Measurements from ENCODE around the gene ZNF84. TPM values are rescaled to one million over a fixed set of nuclear protein-coding genes. Genes with fewer than 3 reads are reported as not detected.
A peak's percentile ranks its signal among the peaks of the same experiment; 100 is the strongest.

The ZNF84 gene
- total and polyA plus RNA-seq, 9 of the 15 experiments (the other 6 are each of a cell fraction or from before 2014, with no cell fraction given), result 8.8 to 24.3 (median 12.1) TPM

DNA sequence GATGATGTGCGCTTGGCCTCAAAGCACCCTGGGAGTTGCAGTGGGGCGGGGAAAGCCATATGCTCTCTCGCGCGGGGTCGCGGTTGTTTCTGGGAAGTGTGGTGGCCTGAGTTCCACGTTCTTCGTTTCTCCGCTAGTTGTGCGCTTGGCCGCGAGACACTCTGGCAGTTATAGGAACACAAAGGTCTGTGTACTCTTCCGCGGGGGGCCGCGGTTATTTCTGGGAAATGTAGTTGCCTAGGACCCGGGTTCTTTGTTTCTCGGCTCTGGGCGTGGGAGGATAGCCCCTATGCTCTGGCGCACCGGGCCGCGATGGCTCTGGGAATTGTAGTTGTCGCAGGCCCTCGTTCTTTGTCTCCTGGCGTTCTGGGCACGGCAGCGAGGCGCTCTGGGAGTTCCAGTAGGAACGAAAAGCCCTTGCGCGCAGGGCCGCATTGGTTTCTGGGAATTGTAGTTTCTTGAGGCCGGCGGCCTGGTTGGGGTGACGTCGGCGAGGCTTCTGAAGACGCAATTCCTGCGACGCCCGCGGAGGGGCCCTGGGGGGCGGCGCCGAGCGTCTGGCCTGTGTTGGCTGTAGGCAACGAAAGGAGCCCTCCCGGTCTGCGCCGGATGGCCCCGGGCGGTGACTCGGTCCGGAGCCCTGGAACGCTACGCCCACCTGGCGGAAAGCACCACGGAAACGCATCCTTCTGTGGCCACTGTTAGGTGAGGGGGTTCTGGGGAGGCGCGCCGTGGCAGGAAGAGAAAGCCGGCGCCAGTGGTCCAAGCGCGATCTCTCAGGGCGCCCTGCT, 43.3 kb downstream of the ZNF84 start, which contains the start of gene ZNF140 (continued):
- TF ChIP-seq, protein P1, sequence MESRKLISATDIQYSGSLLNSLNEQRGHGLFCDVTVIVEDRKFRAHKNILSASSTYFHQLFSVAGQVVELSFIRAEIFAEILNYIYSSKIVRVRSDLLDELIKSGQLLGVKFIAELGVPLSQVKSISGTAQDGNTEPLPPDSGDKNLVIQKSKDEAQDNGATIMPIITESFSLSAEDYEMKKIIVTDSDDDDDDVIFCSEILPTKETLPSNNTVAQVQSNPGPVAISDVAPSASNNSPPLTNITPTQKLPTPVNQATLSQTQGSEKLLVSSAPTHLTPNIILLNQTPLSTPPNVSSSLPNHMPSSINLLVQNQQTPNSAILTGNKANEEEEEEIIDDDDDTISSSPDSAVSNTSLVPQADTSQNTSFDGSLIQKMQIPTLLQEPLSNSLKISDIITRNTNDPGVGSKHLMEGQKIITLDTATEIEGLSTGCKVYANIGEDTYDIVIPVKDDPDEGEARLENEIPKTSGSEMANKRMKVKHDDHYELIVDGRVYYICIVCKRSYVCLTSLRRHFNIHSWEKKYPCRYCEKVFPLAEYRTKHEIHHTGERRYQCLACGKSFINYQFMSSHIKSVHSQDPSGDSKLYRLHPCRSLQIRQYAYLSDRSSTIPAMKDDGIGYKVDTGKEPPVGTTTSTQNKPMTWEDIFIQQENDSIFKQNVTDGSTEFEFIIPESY (CRISPR knock-in tag; IDR thresholded peaks at IDR 0.05), result 0 out of 2 replicates have a peak, but pooled peaks have one; percentile 32
- TF ChIP-seq PHF21A (IDR thresholded peaks at IDR 0.05; ENCODE audit: borderline replicate concordance, low read depth) (no peak), ATF7 (IDR thresholded peaks at IDR 0.05) (peak; percentile 89), CBX1 (IDR thresholded peaks at IDR 0.05; ENCODE audit: low read depth) (peak; percentile 79), NR4A1 (CRISPR knock-in tag; IDR thresholded peaks at IDR 0.05) (0 out of 2 replicates have a peak, but pooled peaks have one; percentile 4), NR4A1 (tag; IDR thresholded peaks at IDR 0.05) (peak; percentile 42; the same call in 1 of the 2 replicates), FOXA3 (CRISPR knock-in tag; conservative IDR thresholded peaks at IDR 0.05 in 1 of 2, IDR thresholded peaks at IDR 0.05 in 1 of 2) (no peak; a peak in 1 of 4 replicates), HDAC1 (IDR thresholded peaks at IDR 0.05) (peak in 1 of 2 experiments; percentile 56; a peak in 1 of 4 replicates), OTX1 (CRISPR knock-in tag; IDR thresholded peaks at IDR 0.05) (no peak), ZNF778 (CRISPR knock-in tag; IDR thresholded peaks at IDR 0.05) (no peak), TAF7 (tag; IDR thresholded peaks at IDR 0.05) (peak; percentile 73), FOXM1 (IDR thresholded peaks at IDR 0.05; ENCODE audit: low read depth) (0 out of 2 replicates have a peak, but pooled peaks have one; percentile 23), FOXM1 (CRISPR knock-in tag; IDR thresholded peaks at IDR 0.05; ENCODE audit: low read depth) (no peak), POLR2B (IDR thresholded peaks at IDR 0.05; ENCODE audit: low read depth, partially characterized antibody) (peak; percentile 73)
- TF ChIP-seq, protein P2, sequence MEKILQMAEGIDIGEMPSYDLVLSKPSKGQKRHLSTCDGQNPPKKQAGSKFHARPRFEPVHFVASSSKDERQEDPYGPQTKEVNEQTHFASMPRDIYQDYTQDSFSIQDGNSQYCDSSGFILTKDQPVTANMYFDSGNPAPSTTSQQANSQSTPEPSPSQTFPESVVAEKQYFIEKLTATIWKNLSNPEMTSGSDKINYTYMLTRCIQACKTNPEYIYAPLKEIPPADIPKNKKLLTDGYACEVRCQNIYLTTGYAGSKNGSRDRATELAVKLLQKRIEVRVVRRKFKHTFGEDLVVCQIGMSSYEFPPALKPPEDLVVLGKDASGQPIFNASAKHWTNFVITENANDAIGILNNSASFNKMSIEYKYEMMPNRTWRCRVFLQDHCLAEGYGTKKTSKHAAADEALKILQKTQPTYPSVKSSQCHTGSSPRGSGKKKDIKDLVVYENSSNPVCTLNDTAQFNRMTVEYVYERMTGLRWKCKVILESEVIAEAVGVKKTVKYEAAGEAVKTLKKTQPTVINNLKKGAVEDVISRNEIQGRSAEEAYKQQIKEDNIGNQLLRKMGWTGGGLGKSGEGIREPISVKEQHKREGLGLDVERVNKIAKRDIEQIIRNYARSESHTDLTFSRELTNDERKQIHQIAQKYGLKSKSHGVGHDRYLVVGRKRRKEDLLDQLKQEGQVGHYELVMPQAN (IDR thresholded peaks at IDR 0.05; ENCODE audit: borderline replicate concordance), result peak; percentile 80
- TF ChIP-seq, protein P3, sequence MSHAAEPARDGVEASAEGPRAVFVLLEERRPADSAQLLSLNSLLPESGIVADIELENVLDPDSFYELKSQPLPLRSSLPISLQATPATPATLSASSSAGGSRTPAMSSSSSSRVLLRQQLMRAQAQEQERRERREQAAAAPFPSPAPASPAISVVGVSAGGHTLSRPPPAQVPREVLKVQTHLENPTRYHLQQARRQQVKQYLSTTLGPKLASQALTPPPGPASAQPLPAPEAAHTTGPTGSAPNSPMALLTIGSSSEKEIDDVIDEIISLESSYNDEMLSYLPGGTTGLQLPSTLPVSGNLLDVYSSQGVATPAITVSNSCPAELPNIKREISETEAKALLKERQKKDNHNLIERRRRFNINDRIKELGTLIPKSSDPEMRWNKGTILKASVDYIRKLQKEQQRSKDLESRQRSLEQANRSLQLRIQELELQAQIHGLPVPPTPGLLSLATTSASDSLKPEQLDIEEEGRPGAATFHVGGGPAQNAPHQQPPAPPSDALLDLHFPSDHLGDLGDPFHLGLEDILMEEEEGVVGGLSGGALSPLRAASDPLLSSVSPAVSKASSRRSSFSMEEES (CRISPR knock-in tag; IDR thresholded peaks at IDR 0.05), result no peak
- TF ChIP-seq, protein P4, sequence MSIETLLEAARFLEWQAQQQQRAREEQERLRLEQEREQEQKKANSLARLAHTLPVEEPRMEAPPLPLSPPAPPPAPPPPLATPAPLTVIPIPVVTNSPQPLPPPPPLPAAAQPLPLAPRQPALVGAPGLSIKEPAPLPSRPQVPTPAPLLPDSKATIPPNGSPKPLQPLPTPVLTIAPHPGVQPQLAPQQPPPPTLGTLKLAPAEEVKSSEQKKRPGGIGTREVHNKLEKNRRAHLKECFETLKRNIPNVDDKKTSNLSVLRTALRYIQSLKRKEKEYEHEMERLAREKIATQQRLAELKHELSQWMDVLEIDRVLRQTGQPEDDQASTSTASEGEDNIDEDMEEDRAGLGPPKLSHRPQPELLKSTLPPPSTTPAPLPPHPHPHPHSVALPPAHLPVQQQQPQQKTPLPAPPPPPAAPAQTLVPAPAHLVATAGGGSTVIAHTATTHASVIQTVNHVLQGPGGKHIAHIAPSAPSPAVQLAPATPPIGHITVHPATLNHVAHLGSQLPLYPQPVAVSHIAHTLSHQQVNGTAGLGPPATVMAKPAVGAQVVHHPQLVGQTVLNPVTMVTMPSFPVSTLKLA (conservative IDR thresholded peaks at IDR 0.05), result peak; percentile 44 to 61; a peak in 2 of 4 replicates
- TF ChIP-seq, protein P5, sequence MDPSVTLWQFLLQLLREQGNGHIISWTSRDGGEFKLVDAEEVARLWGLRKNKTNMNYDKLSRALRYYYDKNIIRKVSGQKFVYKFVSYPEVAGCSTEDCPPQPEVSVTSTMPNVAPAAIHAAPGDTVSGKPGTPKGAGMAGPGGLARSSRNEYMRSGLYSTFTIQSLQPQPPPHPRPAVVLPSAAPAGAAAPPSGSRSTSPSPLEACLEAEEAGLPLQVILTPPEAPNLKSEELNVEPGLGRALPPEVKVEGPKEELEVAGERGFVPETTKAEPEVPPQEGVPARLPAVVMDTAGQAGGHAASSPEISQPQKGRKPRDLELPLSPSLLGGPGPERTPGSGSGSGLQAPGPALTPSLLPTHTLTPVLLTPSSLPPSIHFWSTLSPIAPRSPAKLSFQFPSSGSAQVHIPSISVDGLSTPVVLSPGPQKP (CRISPR knock-in tag; IDR thresholded peaks at IDR 0.05), result no peak

Measured in K562 (cell line).